RWPE2 (cell line): ENCODE data around the gene IQGAP2.

ENCODE experiments used
- ATAC-seq: fragments of 200-7000 bp; cut with Tn5 transposase; 3 replicates; pipeline ENCODE4 v1.9.1; 2021; ENCODE audit warnings: low read depth
- DNase-seq: peaks from one replicate; pipeline ENCODE4 v3.0.0-alpha.2; 2020; ENCODE audit warnings: low spot score
- H3K27ac ChIP-seq: fragments of 450-650 bp; 2 replicates; pipeline ENCODE4 v1.5.1; 2017; ENCODE audit warnings: mild to moderate bottlenecking; ENCODE audit not compliant: poor library complexity, severe bottlenecking
- H3K27me3 ChIP-seq: fragments of 250-450 bp; sonication (Bioruptor Pico); 2 replicates; pipeline ENCODE4 v1.5.1; 2021; ENCODE audit warnings: mild to moderate bottlenecking, moderate library complexity; ENCODE audit not compliant: insufficient read depth, poor library complexity, severe bottlenecking
- H3K36me3 ChIP-seq: fragments of 250-450 bp; sonication (Bioruptor Pico); 2 replicates; pipeline ENCODE4 v1.5.1; 2020; ENCODE audit warnings: low read depth, mild to moderate bottlenecking, moderate library complexity
- H3K4me1 ChIP-seq: fragments of 250-450 bp; sonication (Bioruptor Pico); 2 replicates; pipeline ENCODE4 v1.5.1; 2021; ENCODE audit warnings: mild to moderate bottlenecking, moderate library complexity; ENCODE audit not compliant: insufficient read depth, poor library complexity, severe bottlenecking
- H3K4me3 ChIP-seq: fragments of 250-450 bp; sonication (Bioruptor Pico); 2 replicates; pipeline ENCODE4 v1.5.1; 2021; ENCODE audit warnings: mild to moderate bottlenecking, moderate library complexity; ENCODE audit not compliant: severe bottlenecking
- H3K9me3 ChIP-seq: fragments of 250-450 bp; sonication (Bioruptor Pico); 2 replicates; pipeline ENCODE4 v1.5.1; 2021; ENCODE audit warnings: mild to moderate bottlenecking, moderate library complexity; ENCODE audit not compliant: severe bottlenecking
- TF ChIP-seq, protein P1 (sequence below): fragments of 450-650 bp; IDR thresholded peaks from one replicate; pipeline ENCODE4 v1.5.1; 2017; ENCODE audit warnings: mild to moderate bottlenecking, moderate library complexity; ENCODE audit not compliant: poor library complexity, severe bottlenecking

The IQGAP2 gene

DNA sequence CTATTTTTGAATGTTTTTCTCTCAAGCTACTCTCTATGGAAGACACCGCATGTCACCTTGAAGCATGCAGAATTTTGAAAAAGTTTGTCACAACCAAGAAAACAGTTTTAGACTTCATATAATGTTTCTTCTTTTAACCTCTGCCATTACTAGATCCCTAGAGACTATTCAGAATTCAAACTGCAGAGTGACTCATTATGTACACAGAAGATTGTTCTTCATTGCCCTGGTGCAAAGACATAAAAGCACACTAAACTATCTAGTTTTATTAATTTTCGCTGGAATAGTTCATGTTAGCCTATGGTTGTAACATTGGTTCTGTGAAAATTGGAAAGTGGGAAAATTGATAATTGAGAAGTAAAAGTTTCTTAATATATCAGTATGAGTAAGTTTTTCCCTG lies 201.8 kb downstream of the IQGAP2 start:
- no peak for DNase-seq
- ATAC-seq: peak; percentile 64
- no peak overlapping the region for H3K27ac ChIP-seq

DNA sequence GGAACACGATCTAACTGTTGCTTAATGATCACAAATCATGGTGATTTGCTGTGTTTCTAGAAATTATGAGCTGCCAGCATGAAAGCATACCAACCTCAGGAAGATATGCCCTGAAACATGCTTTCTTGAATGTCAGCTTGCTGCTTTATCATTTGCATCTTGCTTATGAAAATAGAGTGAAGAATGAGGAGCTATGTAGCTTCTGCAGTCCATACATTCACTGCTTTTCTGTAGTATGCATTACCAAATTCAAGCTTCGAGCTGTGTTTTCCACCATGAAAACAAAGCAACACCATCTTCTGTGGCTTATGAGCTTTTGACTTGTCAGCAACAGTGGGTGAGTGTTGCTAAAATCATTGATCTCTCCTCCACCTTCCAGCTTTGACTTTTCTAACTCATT lies 203.6 kb downstream of the IQGAP2 start:
- ATAC-seq (no peak), DNase-seq (no peak)
- peaks cover 3% of the 10 kb centered on the region for H3K4me1 ChIP-seq
- H3K9me3 ChIP-seq: no peaks in the 10 kb centered on the region
- TF ChIP-seq, protein P1, sequence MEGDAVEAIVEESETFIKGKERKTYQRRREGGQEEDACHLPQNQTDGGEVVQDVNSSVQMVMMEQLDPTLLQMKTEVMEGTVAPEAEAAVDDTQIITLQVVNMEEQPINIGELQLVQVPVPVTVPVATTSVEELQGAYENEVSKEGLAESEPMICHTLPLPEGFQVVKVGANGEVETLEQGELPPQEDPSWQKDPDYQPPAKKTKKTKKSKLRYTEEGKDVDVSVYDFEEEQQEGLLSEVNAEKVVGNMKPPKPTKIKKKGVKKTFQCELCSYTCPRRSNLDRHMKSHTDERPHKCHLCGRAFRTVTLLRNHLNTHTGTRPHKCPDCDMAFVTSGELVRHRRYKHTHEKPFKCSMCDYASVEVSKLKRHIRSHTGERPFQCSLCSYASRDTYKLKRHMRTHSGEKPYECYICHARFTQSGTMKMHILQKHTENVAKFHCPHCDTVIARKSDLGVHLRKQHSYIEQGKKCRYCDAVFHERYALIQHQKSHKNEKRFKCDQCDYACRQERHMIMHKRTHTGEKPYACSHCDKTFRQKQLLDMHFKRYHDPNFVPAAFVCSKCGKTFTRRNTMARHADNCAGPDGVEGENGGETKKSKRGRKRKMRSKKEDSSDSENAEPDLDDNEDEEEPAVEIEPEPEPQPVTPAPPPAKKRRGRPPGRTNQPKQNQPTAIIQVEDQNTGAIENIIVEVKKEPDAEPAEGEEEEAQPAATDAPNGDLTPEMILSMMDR: no peak
- no peak overlapping the region for H3K4me3 ChIP-seq
- no peaks in the 10 kb centered on the region for H3K36me3 ChIP-seq
- H3K27ac ChIP-seq: no peak overlapping the region
- no peaks in the 10 kb centered on the region for H3K27me3 ChIP-seq

More for the DNA sequence above, 201.8 kb downstream of the IQGAP2 start:
- Histone ChIP-seq H3K9me3 (no peaks in the 10 kb centered on the region), H3K36me3 (no peaks in the 10 kb centered on the region), H3K4me3 (no peak overlapping the region), H3K27me3 (no peaks in the 10 kb centered on the region), H3K4me1 (peaks cover 3% of the 10 kb centered on the region)
- TF ChIP-seq, protein P1: no peak

DNA sequence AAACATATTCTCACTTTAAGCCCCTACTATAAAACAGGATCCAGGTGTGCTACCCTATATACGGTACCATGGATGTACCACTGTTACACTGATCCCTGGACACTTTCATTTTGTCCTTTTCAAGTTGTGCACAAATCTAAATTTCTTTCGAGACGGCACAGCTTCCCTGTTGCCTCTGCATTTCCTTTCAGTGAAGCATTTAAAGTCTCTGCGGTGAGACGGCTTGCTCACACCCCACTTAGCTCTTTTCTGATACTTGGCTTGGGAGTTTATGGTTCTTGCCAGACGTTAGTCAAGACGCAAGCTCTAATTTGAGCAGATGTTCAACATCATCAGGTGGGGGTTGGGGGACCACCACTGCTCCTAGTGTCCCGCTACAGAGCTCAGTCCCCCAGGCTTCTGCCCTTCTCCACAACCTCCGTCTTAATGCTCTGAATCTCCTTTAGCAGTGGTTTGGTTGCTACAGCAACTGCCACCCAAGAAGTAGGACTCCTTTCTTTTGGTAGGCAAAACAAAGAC lies 204.3 kb downstream of the IQGAP2 start:
- TF ChIP-seq, protein P1: no peak
- no peak for ATAC-seq
- no peak for DNase-seq

DNA sequence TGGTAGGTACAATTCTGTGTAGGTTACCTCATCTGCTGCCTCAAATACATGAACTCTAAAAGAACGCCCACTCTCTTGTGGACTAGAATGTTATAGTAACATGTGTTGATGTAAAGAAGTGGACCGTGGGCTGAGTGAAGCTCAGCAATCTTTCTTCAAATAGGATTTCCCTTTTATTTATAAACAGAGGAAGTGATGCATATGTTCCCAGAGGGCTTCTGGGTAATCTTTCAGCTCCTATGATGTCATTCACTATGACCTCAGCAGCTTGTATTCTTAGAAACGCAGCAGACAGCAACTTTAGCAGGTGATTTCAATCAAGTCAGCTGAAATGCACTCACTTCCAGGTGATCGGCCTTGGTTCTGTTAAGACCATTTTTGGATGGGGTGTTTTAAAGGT lies 205.7 kb downstream of the IQGAP2 start:
- no peak for ATAC-seq
- DNase-seq: no peak
- H3K27ac ChIP-seq: no peak overlapping the region
- no peaks in the 10 kb centered on the region for H3K27me3 ChIP-seq
- H3K36me3 ChIP-seq: no peaks in the 10 kb centered on the region
- H3K4me1 ChIP-seq: peaks cover 3% of the 10 kb centered on the region
- H3K4me3 ChIP-seq: no peak overlapping the region
- TF ChIP-seq, protein P1: no peak
- no peaks in the 10 kb centered on the region for H3K9me3 ChIP-seq

More for the DNA sequence above, 204.3 kb downstream of the IQGAP2 start:
- H3K9me3 ChIP-seq: no peaks in the 10 kb centered on the region
- no peaks in the 10 kb centered on the region for H3K36me3 ChIP-seq
- H3K27ac ChIP-seq: no peak overlapping the region
- H3K4me1 ChIP-seq: peaks cover 3% of the 10 kb centered on the region
- H3K27me3 ChIP-seq: no peaks in the 10 kb centered on the region
- no peak overlapping the region for H3K4me3 ChIP-seq

DNA sequence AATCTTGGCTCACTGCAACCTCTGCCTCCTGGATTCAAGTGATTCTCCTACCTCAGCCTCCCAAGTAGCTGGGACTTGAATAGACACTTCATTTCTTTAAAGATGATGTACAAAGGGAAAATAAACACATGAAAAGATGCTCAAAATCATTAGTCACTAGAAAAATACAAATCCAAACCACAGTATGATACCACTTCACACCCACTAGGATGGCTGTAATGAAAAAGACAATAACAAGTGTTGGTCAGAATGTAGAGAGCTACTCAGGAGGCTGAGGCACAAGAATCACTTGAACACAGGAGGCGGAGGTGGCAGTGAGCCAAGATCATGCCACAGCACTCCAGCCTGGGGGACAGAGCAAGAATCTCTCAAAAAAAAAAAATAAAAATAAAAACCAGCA lies 207.1 kb downstream of the IQGAP2 start:
- Histone ChIP-seq H3K9me3 (no peaks in the 10 kb centered on the region), H3K36me3 (no peaks in the 10 kb centered on the region), H3K4me3 (no peak overlapping the region), H3K4me1 (no peaks in the 10 kb centered on the region), H3K27me3 (no peaks in the 10 kb centered on the region), H3K27ac (no peak overlapping the region)
- TF ChIP-seq, protein P1: no peak
- no peak for DNase-seq
- ATAC-seq: no peak
